Stimulated activated CD4-positive, alpha-beta T cell treated with anti-CD3 and anti-CD28 coated beads, Interleukin-12 subunit alpha, Interleukin-12 subunit beta, amount 100 ng/mL, for 48 hours (primary cell): ENCODE data around the gene CNOT2.
A peak's percentile ranks its signal among the peaks of the same experiment; 100 is the strongest.
"Not testable (repeated sequence)": the region's sequence is repeated elsewhere in the genome, so short reads cannot be mapped to it uniquely, and the experiment has no call there.

ENCODE experiments used
- DNase-seq, 3 donors: peaks; one replicate each; pipeline ENCODE4 v3.0.0-alpha.2; 2020; ENCODE audit warnings: low read depth in 2 of 3, low spot score in 1 of 3

Gene CNOT2

DNA sequence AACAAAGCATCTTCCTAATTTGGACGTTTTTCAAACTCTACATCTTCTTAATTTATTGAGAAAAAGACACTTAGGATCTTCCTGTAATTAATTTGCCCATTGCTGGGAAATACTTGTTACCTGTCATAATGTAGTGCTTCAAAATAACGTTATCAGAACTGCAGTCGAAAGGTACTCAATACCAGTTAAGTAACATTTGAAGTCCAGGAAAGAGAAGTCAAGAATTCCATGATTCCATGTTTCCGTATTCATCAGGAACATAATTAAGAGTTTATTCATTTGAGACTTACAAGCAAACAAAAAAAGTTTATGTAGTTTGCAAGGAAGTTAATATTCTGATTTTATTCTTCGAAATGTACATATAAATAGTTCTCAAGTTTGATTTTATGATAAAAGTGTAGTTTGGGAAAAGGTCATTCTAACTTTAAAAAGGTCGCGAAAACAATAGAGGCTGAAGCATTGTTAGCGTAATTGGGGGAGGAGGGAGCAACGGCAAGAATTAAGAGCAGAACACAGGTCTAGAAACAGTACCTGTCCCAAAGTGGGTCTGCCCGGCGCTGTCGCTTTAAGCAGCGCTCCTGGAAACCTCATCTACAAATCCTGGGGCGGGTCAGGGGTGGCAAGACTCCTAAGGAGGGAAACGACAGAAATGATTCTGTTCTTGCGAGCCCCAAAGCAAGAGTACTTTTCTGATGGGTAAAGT lies 121.6 kb downstream of the CNOT2 start:
- DNase-seq = no peak

- DNase-seq = peak in 1 of 3 donors; percentile 2
Observed at GRCh38 chr12:70365398-70365647, 122.1 kb downstream of the CNOT2 start.

DNA sequence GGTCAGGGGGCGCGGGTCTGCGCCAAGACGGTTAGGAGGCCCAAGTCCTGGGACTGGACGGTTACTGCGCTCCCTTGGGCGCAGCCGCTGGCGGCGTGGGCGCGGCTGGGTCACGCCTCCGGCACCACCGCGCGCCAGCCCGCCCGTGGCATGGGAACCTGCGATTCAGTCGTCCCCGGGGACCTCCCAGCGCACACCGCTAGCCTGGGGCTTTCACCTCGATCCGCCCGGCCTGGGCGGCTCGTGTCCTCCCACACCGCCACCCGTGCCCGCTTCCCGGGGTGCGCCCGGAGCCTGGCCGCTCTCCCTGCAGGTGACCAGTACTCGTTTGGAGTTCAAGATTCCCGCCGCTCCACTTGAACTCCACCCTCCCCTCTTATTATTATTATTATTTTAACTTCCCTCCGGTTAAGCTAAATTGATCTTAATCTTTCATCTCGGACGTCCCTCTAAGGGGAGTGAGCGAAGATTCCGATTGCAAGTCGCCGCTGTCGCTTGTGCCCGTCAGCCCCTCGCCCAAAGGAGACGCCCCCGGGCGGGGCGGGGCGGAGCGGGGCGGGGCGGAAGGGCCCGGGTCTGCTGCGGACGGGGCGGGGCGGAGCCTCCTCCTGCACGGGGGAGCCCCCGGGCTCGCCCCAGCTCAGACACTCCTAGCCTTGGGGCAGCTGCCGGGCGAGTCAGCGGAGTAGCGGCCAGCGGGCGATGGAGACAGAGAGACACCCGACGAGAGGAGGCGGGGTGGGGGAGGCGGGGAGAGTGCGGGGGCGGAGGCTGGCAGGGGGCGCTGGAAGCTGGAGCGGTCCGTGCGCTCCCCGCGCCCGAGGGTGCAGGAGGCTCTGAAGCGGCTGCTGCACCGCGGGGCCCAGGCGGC lies 122.7 kb downstream of the CNOT2 start, which contains the start of gene KCNMB4:
TSS of gene KCNMB4 (plus strand) at position 643 of the 871 bp plus-strand sequence. CDS start 445 bp downstream, outside the sequence.
- DNase-seq = peak; percentile 49 to 71 (median 68)

- DNase-seq = peak; percentile 25 to 29 (median 28)
Observed at GRCh38 chr12:70366581-70367257, 123.5 kb downstream of the CNOT2 start.

GRCh38 chr12:70367258-70368141 lies 124.3 kb downstream of the CNOT2 start:
- DNase-seq = no peak

DNA sequence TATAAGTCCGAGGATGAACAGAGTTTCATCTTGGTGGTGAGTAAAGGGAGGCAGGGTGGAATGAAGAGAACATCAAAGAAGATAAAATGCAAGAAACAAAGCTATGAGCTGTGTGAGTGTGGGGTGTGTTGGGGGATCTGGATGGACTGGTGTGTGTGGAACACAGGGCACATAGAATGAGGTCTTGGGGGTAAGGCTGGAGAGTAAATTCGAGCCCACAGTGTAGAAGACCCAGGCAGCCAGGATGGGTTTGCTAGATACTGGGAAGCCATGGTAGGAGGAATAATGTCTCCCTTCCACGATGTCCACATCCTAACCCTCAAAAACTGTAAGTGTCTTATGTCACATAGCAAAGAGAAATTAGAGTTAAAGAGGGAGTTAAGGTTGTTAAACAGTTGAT lies 129.6 kb downstream of the CNOT2 start:
- no peak for DNase-seq

DNA sequence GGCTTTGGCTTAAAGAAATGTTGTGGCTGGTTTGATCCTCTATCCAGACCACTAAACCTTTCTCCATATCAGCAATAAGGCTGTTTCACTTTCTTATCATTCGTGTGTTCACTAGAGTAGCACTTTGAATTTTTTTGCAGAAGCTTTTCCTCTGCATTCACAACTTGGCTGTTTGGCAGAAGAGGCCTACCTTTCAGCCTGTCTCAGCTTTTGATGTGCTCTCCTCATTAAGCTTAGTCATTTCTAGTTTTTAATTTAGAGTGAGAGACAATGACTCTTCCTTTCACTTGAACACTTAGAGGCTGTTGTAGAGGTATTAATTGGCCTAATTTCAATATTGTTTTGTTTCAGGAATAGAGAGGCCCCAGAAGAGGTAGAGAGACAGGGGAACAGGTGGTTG lies 136.6 kb downstream of the CNOT2 start:
- DNase-seq = peak in 1 of 3 donors; percentile 3

DNA sequence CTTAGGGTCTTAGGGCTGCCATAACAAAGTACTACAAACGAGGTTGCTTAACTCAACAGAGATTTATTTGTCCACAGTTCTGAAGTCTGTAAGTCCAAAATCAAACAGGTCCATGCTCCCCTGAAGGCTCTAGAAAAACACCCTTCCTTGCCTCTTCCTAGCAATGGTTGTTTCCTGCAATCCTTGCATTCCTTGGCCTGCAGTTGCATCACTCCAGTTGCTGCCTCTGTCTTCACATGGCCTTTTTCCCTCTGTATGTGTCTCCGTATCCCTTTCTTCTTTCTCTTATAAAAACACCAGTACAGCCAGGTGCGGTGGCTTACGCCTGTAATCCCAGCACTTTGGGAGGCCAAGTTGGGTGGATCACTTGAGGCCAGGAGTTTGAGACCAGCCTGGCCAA lies 140.3 kb downstream of the CNOT2 start:
- no peak for DNase-seq

- no peak for DNase-seq
Observed at GRCh38 chr12:70383886-70384285, 140.7 kb downstream of the CNOT2 start.

DNA sequence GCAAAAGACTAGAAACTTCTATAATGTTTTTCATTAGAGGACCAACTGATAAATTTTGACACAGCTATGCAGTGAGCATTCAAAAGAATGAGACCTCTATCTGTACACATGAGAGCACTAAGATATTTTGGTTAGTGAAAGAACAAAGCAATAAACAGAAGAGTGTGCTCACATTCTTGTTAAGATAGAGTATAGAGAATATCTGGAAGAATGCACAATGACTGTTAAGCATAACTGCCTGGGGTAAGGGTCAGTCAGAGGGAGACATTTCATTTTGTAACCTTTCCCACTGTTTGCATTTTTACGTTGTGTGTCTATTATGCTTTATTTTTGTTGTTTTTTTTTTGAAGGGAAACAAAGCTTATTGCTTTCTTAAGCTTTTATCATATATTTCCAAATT lies 143.5 kb downstream of the CNOT2 start:
- no peak for DNase-seq

GRCh38 chr12:70389678-70390077 lies 146.4 kb downstream of the CNOT2 start:
- no peak for DNase-seq

GRCh38 chr12:70392631-70393030 lies 149.4 kb downstream of the CNOT2 start:
- not testable (repeated sequence) for DNase-seq

- DNase-seq = no peak
Observed at GRCh38 chr12:70393787-70394499, 150.7 kb downstream of the CNOT2 start.

- DNase-seq = no peak
Observed at GRCh38 chr12:70398002-70398401, 154.8 kb downstream of the CNOT2 start.

- no peak for DNase-seq
Observed at GRCh38 chr12:70398862-70399261, 155.6 kb downstream of the CNOT2 start.

DNA sequence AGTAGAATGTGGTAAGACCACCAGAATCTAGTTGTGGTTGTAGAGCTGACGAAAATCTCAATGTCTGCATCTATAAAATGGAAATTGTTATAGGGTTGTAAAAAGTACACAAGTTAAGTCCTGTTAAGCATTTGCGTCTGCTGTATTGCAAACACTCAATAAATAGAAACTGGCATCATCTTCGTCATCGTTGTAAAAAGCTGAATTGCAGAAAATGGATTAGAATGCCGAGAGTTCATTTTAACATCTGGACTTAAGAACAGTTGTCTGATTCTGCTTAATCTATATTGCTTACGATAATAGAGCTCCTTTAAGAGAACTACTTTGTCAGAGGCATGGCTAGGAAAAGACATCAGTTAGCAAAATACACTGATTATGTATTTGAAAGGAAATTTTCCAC lies 156.1 kb downstream of the CNOT2 start:
- DNase-seq = no peak

DNA sequence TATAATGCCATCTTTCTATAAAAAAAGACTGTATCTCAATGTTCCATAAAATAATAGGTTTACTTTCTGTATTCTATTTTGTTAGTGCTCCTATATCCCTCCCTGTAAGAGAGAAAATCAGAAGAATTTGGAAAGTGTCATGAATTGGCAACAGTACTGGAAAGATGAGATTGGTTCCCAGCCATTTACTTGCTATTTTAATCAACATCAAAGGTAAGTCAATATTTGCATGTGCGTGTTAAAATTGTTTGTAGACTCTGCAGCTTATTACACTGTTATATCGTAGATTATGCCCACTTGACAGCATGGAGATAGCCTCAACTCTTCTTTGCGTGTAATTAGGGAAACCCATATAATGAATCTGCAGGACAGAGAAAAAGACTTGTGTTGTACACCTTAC lies 156.9 kb downstream of the CNOT2 start:
- no peak for DNase-seq

DNA sequence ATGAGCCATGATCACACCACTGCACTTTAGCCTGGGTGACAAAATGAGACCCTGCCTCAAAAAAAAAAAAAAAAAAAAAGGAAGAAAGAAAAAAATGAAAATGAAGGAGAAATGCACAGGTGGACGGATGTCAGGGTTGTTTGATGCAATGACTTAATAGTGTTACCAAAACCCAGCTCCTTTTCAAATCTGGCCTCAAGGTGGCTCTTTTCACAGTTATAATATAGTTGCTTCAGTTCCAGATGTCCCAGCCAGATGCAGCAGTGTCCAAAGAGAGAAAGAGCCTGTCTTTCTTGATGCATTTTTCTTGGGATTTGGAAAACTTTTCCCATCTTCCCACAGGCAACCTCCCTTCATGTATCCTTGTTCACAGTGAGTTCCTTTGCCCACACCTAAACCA lies 159.4 kb downstream of the CNOT2 start:
- no peak for DNase-seq

GRCh38 chr12:70403826-70404225 lies 160.6 kb downstream of the CNOT2 start:
- no peak for DNase-seq
